Dermis blood vessel endothelial cell (primary cell): ENCODE data around the gene FEZF1. TPM values are rescaled to one million over a fixed set of nuclear protein-coding genes. Genes with fewer than 3 reads are reported as not detected.

Source experiments
- DNase-seq: peaks from one replicate; pipeline ENCODE4 v3.0.0; 2010
- total RNA-seq: library from RNA; depleted of rRNA; stranded (reverse); fragments of >200 nt; gene quantifications from 2 replicates; pipeline ENCODE4 v1.2.3, GENCODE V29; 2014

The FEZF1 gene
- total RNA-seq, 1 donor from 2014 or later = not detected

- DNase-seq = no peak
Observed at GRCh38 chr7:122261442-122261841, 43.1 kb downstream of the FEZF1 start.

- DNase-seq = no peak
Observed at GRCh38 chr7:122261016-122261415, 43.5 kb downstream of the FEZF1 start.

- DNase-seq = no peak
Observed at GRCh38 chr7:122260336-122260735, 44.2 kb downstream of the FEZF1 start.

GRCh38 chr7:122258971-122259370 is 45.6 kb downstream of the FEZF1 start:
- no peak for DNase-seq

GRCh38 chr7:122257056-122257455 is 47.5 kb downstream of the FEZF1 start:
- no peak for DNase-seq

GRCh38 chr7:122256046-122256445 is 48.5 kb downstream of the FEZF1 start:
- no peak for DNase-seq

- no peak for DNase-seq
Observed at GRCh38 chr7:122255454-122255853, 49.1 kb downstream of the FEZF1 start.

Other genes with a start within 250 kb of the FEZF1 start
- 39.7 and 44.5 TPM in 2 replicates for gene AASS, start 160.5 kb downstream of the FEZF1 start, total RNA-seq